ENCODE results near the gene SLC2A6.

GRCh38 chr9:133461975-133462374 lies 16.9 kb downstream of the SLC2A6 start:
- no peak for TF ChIP-seq POLR2A (IDR thresholded peaks at IDR 0.05)
- TF ChIP-seq CTCF (IDR thresholded peaks at IDR 0.05): no peak
